ENCODE measurements around the gene KDM4B. TPM values are rescaled to one million over a fixed set of nuclear protein-coding genes. Genes with fewer than 3 reads are reported as not detected.

The KDM4B gene
- polyA plus RNA-seq, 1 experiment, result 7.7 TPM

DNA sequence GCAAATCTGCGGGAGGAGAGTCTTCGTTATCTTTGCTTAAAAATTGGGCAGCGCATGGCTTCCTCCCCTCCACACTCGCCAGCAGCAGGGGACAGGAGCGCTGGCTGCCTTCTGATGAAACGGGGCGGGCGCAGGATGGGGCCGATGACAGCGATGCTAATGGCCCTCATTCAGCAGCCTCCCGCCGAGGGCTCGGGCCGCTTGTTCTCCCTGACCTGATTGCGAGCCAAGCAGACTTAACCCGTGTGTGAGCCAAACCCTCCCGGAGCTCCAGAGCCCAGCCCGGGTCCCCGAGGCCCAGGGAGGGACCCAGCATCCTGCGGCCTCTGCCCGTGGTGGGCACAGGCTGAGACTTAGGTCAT is 90.3 kb downstream of the KDM4B start:
- no peak overlapping the region for H3K4me3 ChIP-seq (ENCODE audit: low read depth, low read length)
- no peak overlapping the region for H3K27ac ChIP-seq (ENCODE audit: low read depth, low read length)
- POLR2A ChIA-PET, result no interaction called here
- H3K9me3 ChIP-seq (ENCODE audit: control insufficient read depth, insufficient read depth, low read length), result peaks cover 9% of the 10 kb centered on the region
- CTCF ChIA-PET, result interaction anchor here (0.6 to 1.5 kb wide), 2 partner anchors 11 to 198 kb away, joined by 3 to 4 read pairs; no protein-coding TSS in a partner anchor
- TF ChIP-seq CTCF (IDR thresholded peaks at IDR 0.05; ENCODE audit: low read depth, low read length), result no peak
- no peak for DNase-seq (ENCODE audit: low read depth, low spot score)
- no peaks in the 10 kb centered on the region for H3K27me3 ChIP-seq (ENCODE audit: control insufficient read depth, insufficient read depth, low read length)

DNA sequence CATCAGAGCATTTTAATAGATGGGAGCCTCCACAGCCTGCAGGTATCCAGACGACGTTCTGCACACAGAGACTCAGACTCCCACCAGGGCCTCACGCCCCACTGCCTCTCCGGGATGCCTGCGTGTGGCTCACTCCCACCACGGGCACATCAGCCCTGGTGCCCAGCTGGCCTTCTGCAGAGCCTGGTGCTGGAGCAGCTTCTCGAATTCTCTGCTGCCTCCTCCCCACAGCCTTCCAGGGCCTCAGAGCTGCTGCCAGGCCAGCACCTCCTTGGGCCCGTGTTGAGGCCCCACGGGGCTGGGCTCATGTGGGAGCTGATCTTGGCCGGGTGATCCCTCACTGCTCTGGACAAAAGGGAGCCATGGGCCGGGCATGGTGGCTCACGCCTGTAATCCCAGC is 90.9 kb downstream of the KDM4B start:
- Histone ChIP-seq H3K4me3 (ENCODE audit: low read depth, low read length) (no peak overlapping the region), H3K9me3 (ENCODE audit: control insufficient read depth, insufficient read depth, low read length) (peaks cover 9% of the 10 kb centered on the region), H3K27ac (ENCODE audit: low read depth, low read length) (no peak overlapping the region), H3K27me3 (ENCODE audit: control insufficient read depth, insufficient read depth, low read length) (no peaks in the 10 kb centered on the region)
- ChIA-PET CTCF (interaction anchor here (1.5 kb wide), 1 partner anchor 11 kb away, joined by 4 read pairs; no protein-coding TSS in a partner anchor), POLR2A (no interaction called here)
- TF ChIP-seq CTCF (IDR thresholded peaks at IDR 0.05; ENCODE audit: low read depth, low read length), result no peak
- DNase-seq (ENCODE audit: low read depth, low spot score), result no peak

GRCh38 chr19:5062195-5062594 is 93.3 kb downstream of the KDM4B start:
- Histone ChIP-seq H3K4me3 (ENCODE audit: low read depth, low read length) (no peak overlapping the region), H3K27me3 (ENCODE audit: control insufficient read depth, insufficient read depth, low read length) (no peaks in the 10 kb centered on the region), H3K9me3 (ENCODE audit: control insufficient read depth, insufficient read depth, low read length) (peaks cover 9% of the 10 kb centered on the region), H3K27ac (ENCODE audit: low read depth, low read length) (no peak overlapping the region)
- POLR2A ChIA-PET, result no interaction called here
- CTCF ChIA-PET, result interaction anchor here (1.0 kb wide), 1 partner anchor 14 kb away, joined by 3 read pairs; no protein-coding TSS in a partner anchor
- TF ChIP-seq CTCF (IDR thresholded peaks at IDR 0.05; ENCODE audit: low read depth, low read length), result no peak
- no peak for DNase-seq (ENCODE audit: low read depth, low spot score)

- H3K27ac ChIP-seq (ENCODE audit: low read depth, low read length), result no peak overlapping the region
- CTCF ChIA-PET, result no interaction called here
- no peaks in the 10 kb centered on the region for H3K27me3 ChIP-seq (ENCODE audit: control insufficient read depth, insufficient read depth, low read length)
- no peak for TF ChIP-seq CTCF (IDR thresholded peaks at IDR 0.05; ENCODE audit: low read depth, low read length)
- peaks cover 9% of the 10 kb centered on the region for H3K9me3 ChIP-seq (ENCODE audit: control insufficient read depth, insufficient read depth, low read length)
- no peak overlapping the region for H3K4me3 ChIP-seq (ENCODE audit: low read depth, low read length)
- POLR2A ChIA-PET, result no interaction called here
- no peak for DNase-seq (ENCODE audit: low read depth, low spot score)
Observed at GRCh38 chr19:5062799-5063198, 93.9 kb downstream of the KDM4B start.

GRCh38 chr19:5063873-5064645 is 95.1 kb downstream of the KDM4B start:
- DNase-seq (ENCODE audit: low read depth, low spot score), result no peak
- CTCF ChIA-PET, result no interaction called here
- no peak for TF ChIP-seq CTCF (IDR thresholded peaks at IDR 0.05; ENCODE audit: low read depth, low read length)
- H3K27me3 ChIP-seq (ENCODE audit: control insufficient read depth, insufficient read depth, low read length), result no peaks in the 10 kb centered on the region
- POLR2A ChIA-PET, result no interaction called here
- peaks cover 9% of the 10 kb centered on the region for H3K9me3 ChIP-seq (ENCODE audit: control insufficient read depth, insufficient read depth, low read length)
- no peak overlapping the region for H3K27ac ChIP-seq (ENCODE audit: low read depth, low read length)
- no peak overlapping the region for H3K4me3 ChIP-seq (ENCODE audit: low read depth, low read length)

Data from AG04450 (cell line).